HG03039 (cell line): ENCODE results near the gene ISLR2.

Experiments
- ATAC-seq: cut with Tn5 transposase; IDR thresholded peaks from one replicate; pipeline ENCODE4 v1.9.1; 2021; ENCODE audit warnings: mild to moderate bottlenecking, moderate library complexity; ENCODE audit not compliant: unreplicated experiment

Gene ISLR2

GRCh38 chr15:74128785-74129585, 1.4 kb upstream of the ISLR2 start:
- no peak for ATAC-seq

- no peak for ATAC-seq
Measured at GRCh38 chr15:74129586-74130154, 716 bp upstream of the ISLR2 start.

GRCh38 chr15:74130849-74131627, 652 bp downstream of the ISLR2 start:
- no peak for ATAC-seq

- ATAC-seq, result no peak
Measured at GRCh38 chr15:74131628-74132413, 1.4 kb downstream of the ISLR2 start.

GRCh38 chr15:74132681-74133651, 2.6 kb downstream of the ISLR2 start:
- no peak for ATAC-seq

- ATAC-seq, result no peak
Measured at GRCh38 chr15:74133694-74134386, 3.5 kb downstream of the ISLR2 start.

GRCh38 chr15:74134387-74135027, 4.1 kb downstream of the ISLR2 start:
- no peak for ATAC-seq

GRCh38 chr15:74135041-74135565, 4.7 kb downstream of the ISLR2 start:
- ATAC-seq, result no peak

- no peak for ATAC-seq
Measured at GRCh38 chr15:74136540-74136813, 6.1 kb downstream of the ISLR2 start.

- ATAC-seq, result no peak
Measured at GRCh38 chr15:74136814-74137536, 6.6 kb downstream of the ISLR2 start.

GRCh38 chr15:74137537-74137894, 7.1 kb downstream of the ISLR2 start:
- ATAC-seq, result no peak

- ATAC-seq, result no peak
Measured at GRCh38 chr15:74138642-74139041, 8.3 kb downstream of the ISLR2 start.

- ATAC-seq, result no peak
Measured at GRCh38 chr15:74141591-74141990, 11.2 kb downstream of the ISLR2 start.

- no peak for ATAC-seq
Measured at GRCh38 chr15:74144153-74144775, 13.9 kb downstream of the ISLR2 start.

- ATAC-seq, result no peak
Measured at GRCh38 chr15:74146277-74146800, 16.0 kb downstream of the ISLR2 start.

GRCh38 chr15:74147051-74147450, 16.7 kb downstream of the ISLR2 start:
- no peak for ATAC-seq

GRCh38 chr15:74155766-74156417, 25.5 kb downstream of the ISLR2 start:
- ATAC-seq, result no peak
